Midbrain (tissue), 1 donor: ENCODE results near the gene ACP4.
A peak's percentile ranks its signal among the peaks of the same experiment; 100 is the strongest.
"Not testable (repeated sequence)": the region's sequence is repeated elsewhere in the genome, so short reads cannot be mapped to it uniquely, and the experiment has no call there.

ENCODE experiments used
- DNase-seq: peaks from one replicate; lab custom pipeline; 2025; lab: John Stamatoyannopoulos, UW

ACP4 gene

GRCh38 chr19:50797429-50797780, 7.2 kb downstream of the ACP4 start:
- DNase-seq = no peak

GRCh38 chr19:50797781-50798658, 7.8 kb downstream of the ACP4 start:
- DNase-seq = no peak

- DNase-seq = no peak
Measured at GRCh38 chr19:50798659-50799546, 8.7 kb downstream of the ACP4 start.

- no peak for DNase-seq
Measured at GRCh38 chr19:50799547-50799851, 9.3 kb downstream of the ACP4 start.

GRCh38 chr19:50801107-50801506, 10.9 kb downstream of the ACP4 start:
- no peak for DNase-seq

- no peak for DNase-seq
Measured at GRCh38 chr19:50803633-50804419, 13.6 kb downstream of the ACP4 start.

GRCh38 chr19:50804420-50805272, 14.4 kb downstream of the ACP4 start:
- DNase-seq = peak; percentile 98

- DNase-seq = no peak
Measured at GRCh38 chr19:50808856-50809255, 18.6 kb downstream of the ACP4 start.

GRCh38 chr19:50811622-50812238, 21.5 kb downstream of the ACP4 start:
- not testable (repeated sequence) for DNase-seq

GRCh38 chr19:50812474-50812873, 22.3 kb downstream of the ACP4 start:
- DNase-seq = no peak

- DNase-seq = no peak
Measured at GRCh38 chr19:50814883-50815282, 24.7 kb downstream of the ACP4 start.

GRCh38 chr19:50815439-50815838, 25.2 kb downstream of the ACP4 start:
- DNase-seq = no peak

- DNase-seq = no peak
Measured at GRCh38 chr19:50817941-50818858, 28.0 kb downstream of the ACP4 start.

GRCh38 chr19:50818859-50819472, 28.8 kb downstream of the ACP4 start:
- DNase-seq = no peak

GRCh38 chr19:50819636-50820035, 29.4 kb downstream of the ACP4 start:
- DNase-seq = no peak

- DNase-seq = no peak
Measured at GRCh38 chr19:50820086-50820485, 29.9 kb downstream of the ACP4 start.

- no peak for DNase-seq
Measured at GRCh38 chr19:50820549-50821247, 30.5 kb downstream of the ACP4 start.

GRCh38 chr19:50821248-50821612, 31.0 kb downstream of the ACP4 start:
- no peak for DNase-seq

- DNase-seq = no peak
Measured at GRCh38 chr19:50821622-50822021, 31.4 kb downstream of the ACP4 start.
